ENCODE data around the gene RAD51B.

- no peak for TF ChIP-seq CTCF (conservative IDR thresholded peaks at IDR 0.05)
- no peak for TF ChIP-seq EZH2 (IDR thresholded peaks at IDR 0.05; ENCODE audit: low read depth)
Observed at GRCh38 chr14:68300608-68301007, 481.0 kb downstream of the RAD51B start.
